NOMO-1 (cell line): ENCODE measurements around the gene LPP.

Experiments
- DNase-seq, 2 experiments: peaks; one replicate each; lab custom pipeline; 2025; ENCODE audit not compliant: unreplicated experiment in 2 of 2; lab: John Stamatoyannopoulos, UW

Gene LPP

DNA sequence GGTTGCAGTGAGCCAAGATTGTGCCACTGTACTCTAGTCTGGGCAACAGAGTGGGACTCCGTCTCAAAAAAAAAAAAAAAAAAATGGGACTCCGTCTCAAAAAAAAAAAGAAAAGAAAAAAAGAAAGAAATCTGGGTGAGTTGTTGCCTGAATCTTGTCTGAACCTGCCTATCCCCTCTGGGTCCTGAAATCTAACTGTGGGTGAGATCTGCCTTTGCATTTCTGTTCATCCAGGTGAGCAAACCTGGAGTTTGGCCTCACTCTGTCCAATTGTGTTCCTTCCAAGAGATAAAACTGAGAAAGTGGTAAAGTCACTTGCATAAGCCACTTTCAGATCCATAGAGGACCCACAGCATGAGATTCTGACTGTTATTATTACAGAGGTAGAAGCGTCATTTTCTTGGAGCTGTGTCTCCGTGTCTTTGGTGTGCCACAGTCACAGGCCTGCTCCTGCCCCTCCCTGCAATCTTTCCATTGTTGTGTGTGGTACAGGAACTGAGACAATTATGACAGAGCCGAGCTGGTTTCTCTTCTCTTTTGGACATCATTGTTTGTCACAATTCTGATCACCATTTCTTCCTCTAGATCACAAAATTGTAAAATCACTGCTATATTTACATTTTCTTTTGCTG, 235.9 kb downstream of the LPP start:
- DNase-seq: peak; percentile 85 to 99

DNA sequence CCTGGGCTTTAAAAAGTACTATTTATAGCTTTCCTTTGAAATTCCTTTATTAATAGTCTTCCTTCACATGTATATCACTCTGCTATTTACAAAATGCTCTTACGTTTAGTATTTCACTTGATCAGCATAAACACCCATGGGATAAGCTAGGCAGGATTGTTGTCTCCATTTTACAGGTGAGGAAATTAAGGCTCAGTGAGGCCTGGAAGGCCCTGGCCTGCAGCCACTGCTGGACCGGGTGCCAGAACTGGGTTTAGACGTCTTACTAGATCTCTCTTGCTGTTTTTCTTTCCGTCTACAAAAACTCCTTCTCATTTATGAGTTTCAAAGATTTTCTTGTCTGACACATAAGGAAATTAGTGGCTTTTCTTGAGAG, 236.4 kb downstream of the LPP start:
- no peak for DNase-seq

DNA sequence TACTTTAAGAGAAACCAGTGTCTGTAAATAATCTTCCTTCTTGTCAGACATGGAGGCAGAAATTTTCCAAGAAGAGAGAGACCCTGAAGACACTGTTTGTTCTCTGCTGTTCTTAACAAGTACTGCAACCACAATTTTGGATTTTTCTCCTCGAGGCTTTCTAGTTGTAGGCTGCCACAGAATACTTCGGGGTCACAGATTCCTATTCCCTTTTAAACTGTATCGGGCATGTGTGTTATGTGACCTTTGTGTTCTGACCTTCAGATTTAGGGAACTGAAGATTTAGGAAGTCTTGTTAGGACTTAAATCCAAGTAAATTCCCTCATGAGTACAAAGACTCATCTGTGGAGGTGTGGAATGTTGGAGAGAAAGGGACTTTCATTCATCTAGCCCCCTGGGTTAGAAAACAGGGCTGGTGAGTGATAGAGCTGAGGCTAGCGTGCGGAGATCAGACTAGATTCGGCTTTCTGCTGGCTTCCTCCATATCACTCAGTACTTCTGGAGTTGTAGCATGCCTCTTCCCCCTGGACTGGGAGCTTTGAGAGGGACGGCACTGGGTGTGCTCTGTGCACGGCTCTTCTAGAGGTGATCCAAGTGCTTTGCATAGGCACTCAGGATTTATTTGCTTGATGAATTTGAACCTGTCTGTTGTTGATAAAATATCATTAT, 237.0 kb downstream of the LPP start:
- DNase-seq: no peak

DNA sequence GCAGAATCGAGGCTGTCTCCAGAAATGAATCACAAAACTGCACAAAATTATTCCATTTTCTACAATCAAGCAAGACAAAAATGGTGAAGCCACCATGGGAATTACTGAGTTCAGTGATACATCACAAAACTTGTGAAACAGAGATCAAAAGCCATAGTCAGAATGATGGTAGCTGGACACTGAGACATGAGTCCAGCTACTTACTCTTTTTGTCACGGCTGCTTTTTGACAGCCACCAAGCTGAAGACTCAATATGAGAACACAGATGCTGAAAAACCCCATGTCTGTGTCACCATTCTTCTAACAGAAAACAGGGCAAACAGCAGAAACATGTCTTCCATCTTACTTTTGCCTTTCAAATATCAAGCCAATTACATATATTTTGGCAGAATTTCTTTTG, 237.6 kb downstream of the LPP start:
- DNase-seq: no peak

DNA sequence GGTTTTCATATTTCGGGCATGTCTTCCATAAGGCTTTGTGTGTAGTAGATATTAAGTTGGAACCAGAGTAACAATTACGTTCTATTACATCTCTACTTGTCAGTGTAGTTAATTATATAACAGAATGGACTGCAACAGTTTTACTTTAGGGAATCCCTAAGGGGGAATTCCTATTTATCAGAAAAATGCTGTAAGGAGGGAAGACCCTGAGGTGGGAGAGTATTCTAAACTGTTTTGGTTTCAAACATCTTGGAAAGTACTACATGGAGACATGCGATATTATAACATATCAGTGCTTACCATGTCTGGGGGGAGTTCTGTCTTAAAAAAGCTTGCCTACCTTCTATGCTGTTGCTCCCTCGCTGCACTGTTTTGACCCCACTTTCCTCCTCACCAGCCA, 238.1 kb downstream of the LPP start:
- no peak for DNase-seq

DNA sequence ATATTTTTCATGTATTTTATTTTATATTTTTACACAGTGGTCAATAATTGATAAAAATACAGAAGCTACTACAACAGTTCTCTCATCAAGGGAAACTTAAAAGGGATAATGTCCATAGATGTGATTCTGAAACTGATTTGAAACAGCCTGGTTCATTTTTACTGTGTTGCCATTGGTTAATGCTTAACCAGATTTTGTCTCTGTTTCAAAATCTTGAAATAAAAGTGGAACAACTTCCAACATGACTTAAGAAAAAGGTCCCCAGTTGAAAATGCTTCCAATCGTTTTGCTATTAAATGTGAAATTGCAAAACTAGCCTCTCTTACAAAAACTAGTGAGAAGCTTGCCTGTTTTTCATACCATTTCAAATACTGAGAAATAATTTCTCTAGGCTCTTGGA, 240.7 kb downstream of the LPP start:
- DNase-seq: no peak

DNA sequence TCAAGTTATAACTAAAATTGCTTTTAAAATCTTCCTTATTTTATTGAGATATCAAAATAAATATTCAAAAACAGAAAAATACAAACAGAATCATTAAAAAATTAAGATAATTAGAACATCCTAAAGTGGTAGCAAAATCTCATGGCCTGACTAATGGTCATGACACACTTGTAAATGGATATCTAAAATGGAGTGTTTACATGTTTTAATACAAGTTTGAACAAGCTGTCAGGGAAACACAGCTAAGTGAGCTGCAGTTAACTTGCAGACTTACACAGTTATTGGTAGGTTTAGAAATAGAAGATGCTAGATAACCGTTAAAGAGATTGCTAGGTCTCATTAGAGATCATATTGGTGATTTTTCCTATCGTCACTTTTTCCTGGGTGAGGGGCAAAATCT, 242.3 kb downstream of the LPP start:
- DNase-seq: no peak

DNA sequence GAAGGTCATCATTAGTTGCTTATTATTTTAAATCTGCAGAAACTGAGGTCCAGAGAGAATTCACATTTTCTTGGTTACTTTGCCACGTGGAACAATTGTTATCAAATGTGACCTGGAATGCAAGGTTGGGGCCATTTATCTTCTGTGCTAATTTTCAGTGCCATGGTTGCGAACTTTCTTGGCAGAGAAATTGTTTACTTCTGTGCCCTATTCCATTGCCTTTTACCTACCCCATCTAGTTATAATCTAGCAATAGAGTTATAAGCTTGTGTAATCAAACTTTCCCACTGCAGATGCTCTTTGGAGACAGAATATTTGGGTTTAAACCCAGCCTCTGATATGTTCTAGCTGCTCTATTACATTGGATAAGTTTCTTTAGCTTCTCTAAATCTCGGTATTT, 242.9 kb downstream of the LPP start:
- no peak for DNase-seq

DNA sequence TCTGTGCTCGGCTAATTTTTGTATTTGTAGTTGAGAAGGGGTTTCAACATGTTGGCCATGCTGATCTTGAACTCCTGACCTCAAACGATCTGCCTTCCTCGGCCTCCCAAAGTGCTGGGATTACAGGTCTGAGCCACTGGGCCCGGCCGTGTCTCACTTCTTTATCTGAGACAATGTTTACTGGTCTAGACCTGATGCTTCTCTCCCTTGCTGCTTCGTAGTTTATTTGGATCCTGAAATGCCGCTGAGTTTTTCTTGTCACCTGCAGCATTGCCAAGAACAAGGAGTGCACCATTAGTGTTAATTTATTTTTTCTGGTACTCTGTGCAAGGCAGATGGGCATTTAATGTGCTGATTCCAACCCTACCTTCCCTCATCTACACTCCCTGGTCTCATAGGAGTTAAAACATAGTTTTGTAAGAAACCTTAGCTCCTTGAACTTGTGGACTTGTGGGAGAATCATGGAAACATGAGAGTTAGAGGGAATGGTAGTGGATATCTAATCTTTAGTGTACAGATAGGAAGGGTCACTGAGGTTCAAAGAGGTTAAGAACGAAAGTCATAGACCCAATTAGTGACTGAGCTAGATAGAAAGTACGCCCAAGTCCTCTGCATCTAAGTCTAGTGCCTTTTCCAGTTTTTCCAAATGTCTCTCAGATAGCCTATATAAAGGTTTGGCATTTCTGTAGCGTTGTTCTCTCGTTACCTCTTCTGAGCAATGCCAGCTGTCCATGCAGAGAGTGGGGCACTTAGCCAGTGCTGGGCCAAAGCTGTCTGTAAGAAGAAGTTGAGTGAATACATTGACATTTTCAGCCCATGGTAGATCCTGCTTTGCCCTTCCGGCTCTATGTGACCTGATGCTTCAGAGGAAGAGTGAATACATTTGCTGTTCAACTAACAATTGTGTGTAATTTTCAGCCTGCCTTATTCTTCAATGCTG, 244.1 kb downstream of the LPP start:
- DNase-seq: no peak

DNA sequence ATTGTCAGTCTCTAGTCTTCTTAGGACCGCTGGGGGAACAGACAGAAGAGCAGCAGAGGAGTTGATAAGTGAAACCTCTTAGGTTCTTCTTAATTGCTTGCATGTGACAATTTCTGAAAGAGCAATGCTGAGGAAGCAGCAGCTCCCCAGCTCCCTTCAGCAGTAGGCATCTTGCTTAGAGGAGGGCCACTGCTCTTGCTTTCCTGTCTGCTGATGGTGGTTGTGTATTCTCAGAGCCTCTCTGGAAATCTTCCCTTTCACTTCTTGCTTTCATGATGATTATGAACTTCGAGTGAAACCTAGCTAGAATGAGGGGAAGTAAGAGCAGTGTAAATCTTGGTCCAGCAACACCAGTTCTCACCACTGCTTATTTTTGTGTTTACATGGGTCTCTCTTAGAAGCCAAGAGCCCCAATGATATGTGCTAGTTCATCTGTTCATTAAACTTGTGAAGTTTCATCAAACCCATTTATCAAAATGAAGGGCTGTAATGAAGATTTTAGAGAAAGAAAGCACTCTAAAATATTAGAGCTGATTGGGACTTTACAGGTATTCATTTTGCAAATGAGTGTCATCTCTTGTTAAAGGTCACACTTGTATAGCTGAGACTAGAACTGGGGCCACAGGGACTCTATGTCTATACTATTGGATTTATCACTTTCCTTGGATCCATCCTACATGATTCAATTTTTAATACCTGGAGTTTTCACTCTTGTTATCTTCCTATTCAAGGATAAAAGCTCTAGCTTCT, 246.7 kb downstream of the LPP start:
- DNase-seq: peak; percentile 37 to 93

DNA sequence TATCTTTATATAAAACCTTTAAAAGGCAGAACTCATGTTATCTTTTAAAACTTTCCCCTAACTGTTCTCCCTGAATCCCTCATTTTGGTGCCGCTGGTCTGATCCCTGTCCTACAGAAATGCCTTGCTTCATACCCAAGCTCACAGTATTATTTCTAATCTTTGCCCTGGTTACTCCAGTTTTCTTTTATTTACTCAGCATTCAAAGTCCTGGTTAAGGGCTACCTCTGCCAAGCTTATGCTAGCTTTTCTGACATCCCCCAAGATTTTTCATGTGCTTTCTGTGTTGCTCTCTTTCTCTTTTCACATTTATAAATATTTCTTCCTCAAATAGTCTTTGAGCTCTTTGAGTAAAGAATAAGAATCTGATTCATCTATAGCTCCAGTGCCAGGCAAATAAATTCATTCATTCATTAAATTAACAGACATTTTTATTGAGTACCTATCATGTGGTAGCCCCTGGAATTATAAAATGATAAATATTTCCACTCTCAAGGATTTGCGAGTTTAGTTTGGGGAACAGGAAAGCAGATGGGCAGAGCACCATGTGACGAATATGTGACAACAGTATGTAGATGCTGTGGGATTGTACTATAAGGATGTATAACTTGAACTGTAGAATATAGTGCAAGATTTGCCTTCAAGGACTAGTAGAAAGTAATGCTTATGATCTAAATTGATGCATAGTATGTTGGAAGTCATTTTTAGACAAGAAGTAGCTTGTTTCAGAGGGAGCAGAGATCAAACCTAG, 247.5 kb downstream of the LPP start:
- DNase-seq: no peak

DNA sequence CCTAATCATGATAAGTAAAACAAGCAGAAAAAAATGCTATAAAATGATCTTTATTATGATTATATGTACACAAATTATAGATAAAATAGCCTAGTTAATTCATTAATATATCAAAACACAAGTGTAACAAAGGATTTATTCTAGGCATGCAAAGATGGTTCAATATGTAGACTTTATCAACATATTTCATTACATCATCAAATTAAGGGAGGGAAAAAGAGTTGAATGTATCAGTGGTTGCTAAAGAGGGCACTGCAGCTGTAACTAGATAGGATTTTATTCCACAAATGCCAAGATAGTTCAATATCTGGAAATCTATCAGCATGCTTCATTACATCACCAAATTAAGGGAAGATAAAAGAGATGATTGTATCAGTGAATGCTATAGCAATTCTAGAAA, 248.3 kb downstream of the LPP start:
- DNase-seq: no peak

DNA sequence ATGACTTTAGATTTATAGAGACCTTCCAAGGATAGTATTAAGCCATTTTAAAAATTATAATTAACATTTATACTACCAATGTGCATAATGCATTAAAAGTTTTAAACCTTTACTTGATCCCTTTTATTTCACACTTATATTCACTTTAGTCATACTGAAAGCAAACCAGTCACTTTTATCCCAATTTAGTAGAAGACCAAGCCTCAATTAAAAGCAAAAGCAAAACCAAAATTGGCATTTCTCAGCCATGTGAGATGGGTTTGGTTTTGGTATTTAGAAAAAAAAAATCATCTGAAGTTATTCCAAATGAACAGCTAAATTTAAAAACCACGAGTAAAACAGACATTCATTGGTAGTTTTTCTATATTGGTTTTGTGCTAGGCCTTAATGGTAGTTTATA, 249.4 kb downstream of the LPP start:
- DNase-seq: no peak

DNA sequence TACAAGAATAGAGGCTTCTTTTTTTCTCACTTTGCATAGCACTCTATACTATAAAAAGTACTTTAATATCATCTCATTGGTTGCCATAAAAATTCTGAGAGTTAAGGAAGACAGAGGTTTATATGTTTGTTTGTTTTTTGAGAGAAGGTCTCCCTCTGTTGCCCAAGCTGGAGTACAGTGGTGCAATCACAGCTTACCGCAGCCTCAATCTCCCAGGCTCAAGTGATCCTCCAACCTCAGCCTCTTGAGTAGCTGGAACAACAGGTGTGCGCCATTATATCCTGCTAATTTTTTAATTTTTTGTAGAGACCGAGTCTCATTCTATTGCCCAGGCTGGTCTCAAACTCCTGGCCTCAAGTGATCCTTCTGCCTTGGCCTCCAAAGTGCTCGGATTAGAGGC, 250.2 kb downstream of the LPP start:
- DNase-seq: no peak

DNA sequence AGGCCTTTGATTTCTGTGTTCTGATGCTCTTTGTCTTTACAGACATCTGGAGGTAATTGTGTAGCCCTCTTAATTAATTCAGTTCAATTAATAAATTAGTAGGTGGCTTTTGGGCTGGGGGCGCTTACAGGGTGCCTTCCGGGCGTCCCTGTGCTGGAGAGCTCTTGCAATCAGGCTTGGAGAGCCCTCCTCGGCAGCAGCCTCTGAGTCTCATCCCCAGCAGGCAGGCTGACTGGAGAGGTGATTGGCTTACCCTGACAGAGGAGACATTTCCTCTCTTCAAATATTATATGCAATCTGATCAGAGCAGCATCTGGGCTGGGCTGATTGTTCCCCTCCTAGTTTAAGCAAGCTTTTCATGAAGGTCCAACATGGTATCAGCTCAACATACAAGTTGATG, 250.7 kb downstream of the LPP start:
- no peak for DNase-seq

DNA sequence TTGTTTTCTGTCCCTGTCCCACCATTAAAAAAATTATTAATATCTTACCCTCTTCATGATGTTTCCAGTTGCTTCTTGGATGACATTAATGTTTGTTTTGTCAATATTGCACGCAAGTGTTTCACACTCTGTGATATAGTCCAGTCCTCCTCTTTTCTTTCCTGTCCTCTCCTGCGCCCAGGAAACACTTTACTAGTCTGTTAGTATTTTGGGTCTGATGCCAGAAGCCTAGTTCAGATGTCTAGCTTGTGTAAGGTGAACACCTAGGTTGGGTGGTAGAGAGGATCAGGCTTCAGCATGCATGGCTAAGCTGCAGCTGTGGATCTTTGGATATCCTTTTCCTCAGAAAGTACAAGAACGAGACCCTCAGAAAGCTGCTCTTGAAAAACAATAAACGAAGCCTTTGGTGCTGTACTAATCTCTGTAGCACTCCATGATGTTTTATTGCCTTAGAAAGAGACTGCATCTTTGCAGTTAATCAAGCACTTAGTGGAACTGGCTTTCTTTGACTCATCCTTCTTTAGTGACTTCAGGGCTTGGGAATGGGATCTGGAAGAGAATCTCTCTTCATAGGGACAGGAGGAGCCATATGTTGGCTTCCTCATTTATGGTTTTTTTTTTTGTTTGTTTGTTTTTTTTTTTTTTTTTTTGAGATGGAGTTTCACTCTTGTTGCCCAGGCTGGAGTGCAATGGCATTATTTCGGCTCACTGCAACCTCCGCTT, 253.4 kb downstream of the LPP start:
- no peak for DNase-seq

DNA sequence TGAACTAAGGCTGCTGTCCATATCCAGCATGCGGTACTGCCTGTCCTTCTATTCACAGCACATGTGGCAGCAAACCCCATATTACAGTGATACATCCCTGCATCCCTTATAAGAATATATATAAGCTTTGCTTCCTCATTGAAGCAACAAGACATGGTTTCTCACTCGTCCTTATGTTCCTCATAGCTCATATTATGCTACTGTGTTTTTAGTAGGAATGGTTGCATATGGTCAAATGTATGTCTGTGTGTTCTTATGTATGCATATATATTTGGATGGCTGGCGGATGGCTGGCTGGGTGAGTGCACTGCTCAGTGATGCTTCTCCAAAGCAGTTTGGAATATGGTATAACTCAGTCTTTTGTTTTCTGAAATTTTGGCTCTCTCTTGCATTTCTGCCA, 254.9 kb downstream of the LPP start:
- no peak for DNase-seq

DNA sequence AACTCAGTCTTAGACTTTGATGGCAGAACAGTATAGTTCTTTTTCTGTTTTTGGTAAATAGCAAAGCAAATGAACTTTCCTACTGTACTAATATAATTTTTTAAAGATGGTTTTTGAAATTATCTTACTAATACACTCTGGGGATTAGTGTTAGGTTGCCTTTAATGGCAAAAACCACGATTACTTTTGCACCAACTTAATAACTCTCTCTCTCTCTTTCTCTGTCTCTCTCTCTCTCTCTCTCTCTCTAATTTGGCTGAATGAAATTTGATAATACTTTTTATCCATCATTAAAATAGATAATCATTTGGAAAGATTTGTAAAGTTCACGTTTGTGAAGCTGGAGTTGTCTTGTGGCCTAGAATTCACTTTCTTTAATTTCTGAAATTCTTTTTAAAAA, 257.8 kb downstream of the LPP start:
- no peak for DNase-seq

DNA sequence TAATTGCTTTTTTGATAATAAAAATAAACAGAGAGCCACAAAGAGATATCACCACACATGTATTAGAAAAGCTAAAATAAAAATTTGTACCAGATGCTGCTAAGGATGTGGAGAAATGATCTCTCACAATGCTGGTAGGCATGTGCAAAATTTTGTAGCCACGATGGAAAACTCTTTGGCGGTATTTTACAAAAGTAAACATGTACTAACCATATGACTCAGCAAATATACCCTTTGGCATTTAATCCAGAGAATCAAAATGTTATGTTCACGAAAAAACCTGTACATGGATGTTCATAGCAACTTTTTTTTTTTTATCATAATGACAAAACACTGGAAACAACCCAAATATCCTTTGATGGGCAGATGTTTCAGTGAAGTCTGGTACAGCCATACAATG, 261.2 kb downstream of the LPP start:
- DNase-seq: no peak

DNA sequence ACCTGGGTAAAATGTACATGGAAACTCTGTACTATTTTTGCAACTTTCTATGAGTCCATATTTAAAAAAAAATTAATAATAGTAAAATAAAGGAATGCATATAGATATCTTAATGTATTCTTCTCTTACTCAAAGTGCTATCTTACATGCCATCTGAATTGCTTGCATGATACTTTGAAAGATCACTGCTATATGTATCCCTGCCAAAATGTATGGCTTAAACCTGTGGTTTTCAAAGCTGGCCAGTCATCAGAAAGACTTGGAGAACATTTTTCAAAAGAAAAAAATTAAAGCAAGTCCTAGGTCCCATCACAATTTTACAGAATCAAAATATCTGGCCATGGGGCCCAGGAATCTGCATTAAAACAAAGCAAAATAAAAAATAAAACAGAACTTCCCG, 262.1 kb downstream of the LPP start:
- no peak for DNase-seq
